GM10847 (cell line): Measurements from ENCODE around the gene PPP3CA.

ENCODE experiments used
- POLR2A ChIP-seq: IDR thresholded peaks from 2 replicates; pipeline ENCODE4 v1.6.1; 2011; ENCODE audit not compliant: insufficient read length; ENCODE audit errors: extremely low read depth

Gene PPP3CA

GRCh38 chr4:101347267-101347556 lies at the start of gene PPP3CA:
TSS of gene PPP3CA (minus strand) at chr4:101347526.
- no peak for TF ChIP-seq POLR2A

GRCh38 chr4:101393256-101393655 lies 45.9 kb upstream of the PPP3CA start:
- no peak for TF ChIP-seq POLR2A

- no peak for TF ChIP-seq POLR2A
Observed at GRCh38 chr4:101370663-101371210, 23.4 kb upstream of the PPP3CA start.

- TF ChIP-seq POLR2A, result no peak
Observed at GRCh38 chr4:101367201-101367600, 19.9 kb upstream of the PPP3CA start.

GRCh38 chr4:101366331-101366730 lies 19.0 kb upstream of the PPP3CA start:
- no peak for TF ChIP-seq POLR2A

- TF ChIP-seq POLR2A, result no peak
Observed at GRCh38 chr4:101357751-101358150, 10.4 kb upstream of the PPP3CA start.

GRCh38 chr4:101356928-101357327 lies 9.6 kb upstream of the PPP3CA start:
- TF ChIP-seq POLR2A, result no peak

GRCh38 chr4:101355767-101356702 lies 8.7 kb upstream of the PPP3CA start:
- no peak for TF ChIP-seq POLR2A

GRCh38 chr4:101355246-101355645 lies 7.9 kb upstream of the PPP3CA start:
- no peak for TF ChIP-seq POLR2A

- no peak for TF ChIP-seq POLR2A
Observed at GRCh38 chr4:101349801-101350064, 2.4 kb upstream of the PPP3CA start.

GRCh38 chr4:101348995-101349800 lies 1.9 kb upstream of the PPP3CA start:
- no peak for TF ChIP-seq POLR2A

- no peak for TF ChIP-seq POLR2A
Observed at GRCh38 chr4:101348367-101348827, 1.1 kb upstream of the PPP3CA start.

GRCh38 chr4:101347557-101348366 lies 436 bp upstream of the PPP3CA start:
- peak; percentile 53 for TF ChIP-seq POLR2A

- no peak for TF ChIP-seq POLR2A
Observed at GRCh38 chr4:101346351-101347266, 717 bp downstream of the PPP3CA start.

GRCh38 chr4:101345596-101346350 lies 1.6 kb downstream of the PPP3CA start:
- TF ChIP-seq POLR2A, result no peak
